ENCODE results near the gene MEGF6.

The MEGF6 gene

GRCh38 chr1:3608154-3608553 is 3.2 kb downstream of the MEGF6 start:
- no peak for DNase-seq (ENCODE audit: low read depth in 2 of 2)

GRCh38 chr1:3607703-3608065 is 3.6 kb downstream of the MEGF6 start:
- DNase-seq (ENCODE audit: low read depth in 2 of 2): no peak

DNA sequence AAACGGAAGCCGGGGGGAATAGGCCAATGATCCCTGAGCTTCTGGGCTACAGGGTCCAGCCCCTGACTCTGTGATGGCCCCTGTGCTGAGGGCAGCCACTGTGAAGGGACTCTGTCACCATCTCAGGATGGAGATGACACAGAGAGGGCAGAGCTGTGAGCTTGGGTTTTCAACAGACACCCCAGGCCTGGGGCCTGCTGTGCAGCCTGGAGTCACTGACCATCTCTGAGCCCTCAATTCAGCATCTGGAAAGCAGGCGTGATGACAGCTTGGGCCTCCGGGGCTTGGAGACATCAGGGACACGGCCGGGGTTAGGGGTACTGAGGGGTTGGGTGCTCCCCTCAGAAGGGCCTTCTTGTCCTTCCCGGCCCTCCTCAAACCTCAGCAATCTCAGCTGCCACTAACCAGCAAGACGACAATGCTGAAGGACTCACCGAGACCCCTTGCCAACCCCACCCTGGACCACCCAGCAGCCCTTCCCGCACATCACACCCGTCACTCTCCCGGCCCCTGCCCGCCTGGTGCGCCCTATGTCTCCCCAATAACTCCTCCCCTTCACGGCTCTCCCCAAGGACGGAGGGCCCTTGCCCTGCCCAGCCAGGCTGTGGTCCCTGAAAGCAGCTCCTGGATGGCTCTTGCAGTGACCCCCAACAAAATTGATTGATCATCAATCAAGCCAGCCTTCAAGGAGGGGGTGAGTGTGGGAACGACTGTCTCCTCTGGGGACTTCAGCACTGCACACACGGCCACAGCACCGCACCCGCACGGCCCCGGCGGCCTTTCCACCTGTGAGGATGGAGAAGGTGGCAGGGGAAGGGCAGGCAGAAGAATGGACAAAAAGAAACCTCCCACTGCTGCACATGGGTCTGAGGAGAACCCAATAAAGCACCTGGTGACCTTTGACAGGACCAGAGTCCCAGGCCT is 4.3 kb downstream of the MEGF6 start:
- no peak for DNase-seq (ENCODE audit: low read depth in 2 of 2)

DNA sequence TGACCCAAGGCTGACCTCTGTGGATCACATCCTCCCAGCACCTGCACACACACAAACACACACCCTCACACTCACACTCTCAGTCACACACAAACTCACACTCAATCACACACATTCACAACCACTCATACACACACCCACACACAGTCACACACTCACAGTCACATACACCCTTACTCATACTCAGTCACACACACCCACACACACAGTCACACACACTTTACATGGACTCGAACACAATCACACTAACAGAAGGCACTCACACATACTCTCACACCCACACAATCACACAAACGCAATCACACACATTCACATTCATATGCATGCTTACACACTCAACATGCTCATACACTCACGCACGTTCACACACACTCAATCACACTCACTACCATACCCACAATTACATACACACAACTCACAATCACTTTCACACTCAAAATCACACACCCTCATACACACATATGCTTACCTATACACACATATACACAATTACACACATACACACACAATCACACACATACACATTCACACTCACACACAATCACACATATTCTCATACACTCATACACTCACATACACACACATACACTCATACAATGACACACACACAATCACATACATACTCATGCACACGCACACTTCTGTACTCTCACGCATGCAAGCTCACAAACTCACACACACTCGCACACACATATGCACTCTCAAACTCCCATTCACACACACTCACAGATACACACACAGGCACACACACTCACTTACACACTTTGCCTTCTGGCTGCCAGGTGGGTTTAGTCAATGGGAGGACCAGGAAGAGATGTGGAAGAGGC is 6.1 kb downstream of the MEGF6 start:
- no peak for DNase-seq (ENCODE audit: low read depth in 2 of 2)

DNA sequence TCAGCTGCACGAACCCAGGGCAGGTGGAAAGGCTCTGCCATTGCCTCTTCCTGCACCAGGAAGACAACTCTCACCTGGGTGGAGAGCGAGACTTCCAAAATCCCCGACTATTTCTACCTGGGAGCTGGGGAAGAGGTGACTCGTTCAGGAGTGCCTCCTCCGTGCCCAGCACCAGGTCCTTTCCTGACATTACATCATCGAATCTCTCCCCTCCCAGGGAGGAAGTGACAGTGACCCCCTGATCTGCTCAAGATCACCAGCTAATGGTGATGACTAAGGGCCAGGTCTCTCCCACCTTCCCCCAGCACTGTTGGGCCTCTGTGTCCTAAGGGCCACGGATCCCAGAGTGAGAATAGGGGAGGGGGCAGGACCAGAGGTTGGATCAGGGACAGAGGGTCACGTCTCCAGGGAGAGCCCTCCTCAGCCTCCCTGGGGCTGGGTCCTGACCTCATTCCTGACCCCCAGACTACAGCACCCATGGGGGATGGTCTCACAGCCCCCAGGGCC is 6.8 kb downstream of the MEGF6 start:
- no peak for DNase-seq (ENCODE audit: low read depth in 2 of 2)

- no peak for DNase-seq (ENCODE audit: low read depth in 2 of 2)
These were observed 7.5 kb downstream of the MEGF6 start for GRCh38 chr1:3603571-3604467.

GRCh38 chr1:3603156-3603555 is 8.2 kb downstream of the MEGF6 start:
- no peak for DNase-seq (ENCODE audit: low read depth in 2 of 2)

GRCh38 chr1:3602375-3602774 is 8.9 kb downstream of the MEGF6 start:
- DNase-seq (ENCODE audit: low read depth in 2 of 2): no peak

- DNase-seq (ENCODE audit: low read depth in 2 of 2): no peak
These were observed 9.6 kb downstream of the MEGF6 start for GRCh38 chr1:3601743-3602142.

GRCh38 chr1:3600354-3600753 is 11.0 kb downstream of the MEGF6 start:
- no peak for DNase-seq (ENCODE audit: low read depth in 2 of 2)

DNA sequence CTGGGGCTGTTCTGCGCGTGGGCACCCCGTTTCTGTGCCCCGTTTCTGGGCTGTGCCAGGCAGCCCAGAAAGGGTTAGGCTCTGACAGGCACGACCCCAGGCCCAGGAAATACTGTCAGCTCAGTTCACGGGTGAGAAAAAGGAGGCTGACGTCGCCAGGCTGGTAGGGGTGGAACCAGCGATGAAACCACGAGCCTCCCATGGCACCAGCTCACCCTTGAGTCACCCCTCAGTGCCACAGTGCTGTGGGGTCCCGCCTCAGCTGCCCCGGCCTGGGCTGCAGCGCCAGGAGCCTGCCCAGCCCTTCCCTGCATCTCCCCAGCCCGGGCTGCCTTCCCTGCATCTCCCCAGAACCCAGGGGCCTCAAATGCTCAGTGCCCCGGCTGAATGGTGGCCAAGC is 11.5 kb downstream of the MEGF6 start:
- DNase-seq (ENCODE audit: low read depth in 2 of 2): no peak

GRCh38 chr1:3599286-3599811 is 12.0 kb downstream of the MEGF6 start:
- DNase-seq (ENCODE audit: low read depth in 2 of 2): no peak

- no peak for DNase-seq (ENCODE audit: low read depth in 2 of 2)
These were observed 12.6 kb downstream of the MEGF6 start for GRCh38 chr1:3598522-3599285.

GRCh38 chr1:3598051-3598491 is 13.2 kb downstream of the MEGF6 start:
- no peak for DNase-seq (ENCODE audit: low read depth in 2 of 2)

GRCh38 chr1:3597599-3597964 is 13.7 kb downstream of the MEGF6 start:
- no peak for DNase-seq (ENCODE audit: low read depth in 2 of 2)

GRCh38 chr1:3596663-3597598 is 14.4 kb downstream of the MEGF6 start:
- DNase-seq (ENCODE audit: low read depth in 2 of 2): no peak

DNA sequence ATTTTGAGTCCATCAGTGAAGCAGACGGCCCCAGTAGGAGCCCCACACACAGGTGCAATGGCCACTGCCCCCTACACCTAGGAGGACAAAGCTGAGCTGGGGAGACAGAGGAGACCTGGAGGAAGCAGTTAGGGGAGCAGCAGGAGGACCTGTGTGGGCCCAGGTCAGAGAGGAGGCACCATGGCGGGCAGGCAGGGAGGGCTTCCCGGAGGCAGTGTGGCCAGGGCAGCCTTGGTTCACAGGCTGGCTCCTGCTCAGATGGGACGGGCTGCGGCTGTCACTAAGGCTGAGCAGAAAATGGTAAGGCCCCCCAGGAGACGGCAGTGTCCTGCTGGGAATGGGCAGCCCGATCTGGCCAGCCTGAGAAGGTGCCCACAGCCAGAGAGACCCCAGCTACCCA is 15.4 kb downstream of the MEGF6 start:
- no peak for DNase-seq (ENCODE audit: low read depth in 2 of 2)

- no peak for DNase-seq (ENCODE audit: low read depth in 2 of 2)
These were observed 16.5 kb downstream of the MEGF6 start for GRCh38 chr1:3594706-3595377.

DNA sequence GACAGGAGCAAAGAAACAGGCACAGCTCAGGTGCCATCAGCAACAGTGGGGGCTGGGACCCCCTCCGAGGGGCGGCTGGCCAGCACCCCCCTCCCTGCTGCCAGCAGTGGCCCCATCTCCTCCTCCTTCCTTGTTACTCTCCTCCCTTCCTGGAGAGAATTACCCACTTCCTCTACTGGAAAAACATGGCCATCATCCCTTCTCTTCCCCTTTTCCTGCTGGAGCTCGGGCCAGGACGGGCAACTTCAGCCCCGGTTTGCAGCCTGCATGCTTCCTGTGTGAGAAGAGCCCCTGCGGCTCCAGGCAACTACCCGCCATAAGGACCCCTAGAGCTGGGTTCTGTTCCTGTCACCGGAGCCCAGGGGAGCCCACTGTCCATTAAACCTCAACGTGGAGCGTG is 17.6 kb downstream of the MEGF6 start:
- no peak for DNase-seq (ENCODE audit: low read depth in 2 of 2)
